Camera-type eye (tissue), 1 donor: ENCODE data around the gene ARHGAP19. TPM values are rescaled to one million over a fixed set of nuclear protein-coding genes. Genes with fewer than 3 reads are reported as not detected.

Experiments
- total RNA-seq: library from RNA; depleted of rRNA; stranded (reverse); fragments of >200 nt; gene quantifications from one replicate; pipeline ENCODE4 v1.2.3, GENCODE V29; 2014

Gene ARHGAP19
- 18.8 TPM for total RNA-seq

GRCh38 chr10:97292097-97292861, at the start of gene ARHGAP19:
ARHGAP19 (minus strand) TSS chr10:97292637; CDS start chr10:97292627, 10 bp downstream.

GRCh38 chr10:97334370-97335175, 42.1 kb upstream of the ARHGAP19 start, which contains the start of gene FRAT2:
FRAT2 (minus strand) TSS chr10:97334729; CDS start chr10:97334572, 157 bp downstream.

GRCh38 chr10:97318772-97319651, 26.6 kb upstream of the ARHGAP19 start, which contains the start of gene FRAT1:
FRAT1 (plus strand) TSS chr10:97319271; CDS start chr10:97319454, 183 bp downstream.

GRCh38 chr10:97185326-97186058, 106.9 kb downstream of the ARHGAP19 start, which contains the start of gene SLIT1:
SLIT1 (minus strand) TSS chr10:97185959; CDS start chr10:97185674, 285 bp downstream.

Other genes starting within 250 kb of the ARHGAP19 start
- 8.2 TPM for gene SLIT1, start 106.7 kb downstream of the ARHGAP19 start, total RNA-seq
- gene FRAT1, start 26.6 kb upstream of the ARHGAP19 start, total RNA-seq = 9.0 TPM
- 18.3 TPM for gene FRAT2, start 42.1 kb upstream of the ARHGAP19 start, total RNA-seq
- gene RRP12, start 108.7 kb upstream of the ARHGAP19 start, total RNA-seq = 19.8 TPM
- 201 TPM for gene PGAM1, start 133.6 kb upstream of the ARHGAP19 start, total RNA-seq
- 20.1 TPM for gene EXOSC1, start 153.4 kb upstream of the ARHGAP19 start, total RNA-seq
- 25.5 TPM for gene ZDHHC16, start 153.5 kb upstream of the ARHGAP19 start, total RNA-seq
- 92.5 TPM for gene MMS19, start 205.8 kb upstream of the ARHGAP19 start, total RNA-seq
- gene UBTD1, start 206.3 kb upstream of the ARHGAP19 start, total RNA-seq = 5.5 TPM